GM21360 (cell line): ENCODE results near the gene SETD3.
A peak's percentile ranks its signal among the peaks of the same experiment; 100 is the strongest.

ENCODE experiments used
- ATAC-seq: cut with Tn5 transposase; IDR thresholded peaks from one replicate; pipeline ENCODE4 v1.9.1; 2021; ENCODE audit warnings: mild to moderate bottlenecking, moderate library complexity; ENCODE audit not compliant: unreplicated experiment

SETD3 gene

GRCh38 chr14:99502989-99503421, 22.3 kb upstream of the SETD3 start:
- ATAC-seq: no peak

- ATAC-seq: no peak
Observed at GRCh38 chr14:99497894-99498293, 17.2 kb upstream of the SETD3 start.

- ATAC-seq: no peak
Observed at GRCh38 chr14:99497341-99497740, 16.7 kb upstream of the SETD3 start.

GRCh38 chr14:99484106-99484505, 3.4 kb upstream of the SETD3 start:
- ATAC-seq: no peak

GRCh38 chr14:99481745-99482099, 1.1 kb upstream of the SETD3 start:
- no peak for ATAC-seq

GRCh38 chr14:99480917-99481744, 472 bp upstream of the SETD3 start, which contains the start of gene CCNK:
CCNK (plus strand) TSS chr14:99481409; CDS start chr14:99492678, 11,269 bp downstream.
- ATAC-seq: peak; percentile 87

GRCh38 chr14:99479160-99479905, 1.3 kb downstream of the SETD3 start:
- ATAC-seq: no peak

GRCh38 chr14:99478128-99478527, 2.5 kb downstream of the SETD3 start:
- no peak for ATAC-seq

GRCh38 chr14:99476864-99477263, 3.8 kb downstream of the SETD3 start:
- ATAC-seq: no peak

- no peak for ATAC-seq
Observed at GRCh38 chr14:99475660-99476059, 5.0 kb downstream of the SETD3 start.

GRCh38 chr14:99475179-99475578, 5.5 kb downstream of the SETD3 start:
- no peak for ATAC-seq

- ATAC-seq: no peak
Observed at GRCh38 chr14:99473458-99473857, 7.2 kb downstream of the SETD3 start.

- no peak for ATAC-seq
Observed at GRCh38 chr14:99472937-99473336, 7.7 kb downstream of the SETD3 start.

- no peak for ATAC-seq
Observed at GRCh38 chr14:99471731-99472130, 8.9 kb downstream of the SETD3 start.

- ATAC-seq: no peak
Observed at GRCh38 chr14:99468836-99469592, 11.6 kb downstream of the SETD3 start.

- no peak for ATAC-seq
Observed at GRCh38 chr14:99468081-99468480, 12.6 kb downstream of the SETD3 start.

- no peak for ATAC-seq
Observed at GRCh38 chr14:99467336-99468078, 13.2 kb downstream of the SETD3 start.

- no peak for ATAC-seq
Observed at GRCh38 chr14:99466758-99467157, 13.9 kb downstream of the SETD3 start.

- ATAC-seq: no peak
Observed at GRCh38 chr14:99465288-99465687, 15.4 kb downstream of the SETD3 start.

- ATAC-seq: no peak
Observed at GRCh38 chr14:99463974-99464373, 16.7 kb downstream of the SETD3 start.

GRCh38 chr14:99462210-99462609, 18.4 kb downstream of the SETD3 start:
- ATAC-seq: no peak
